ENCODE measurements around the gene FECH.

Gene FECH

GRCh38 chr18:57505231-57505630, 81.3 kb downstream of the FECH start:
- no peak for TF ChIP-seq CTCF (IDR thresholded peaks at IDR 0.05; ENCODE audit: low read depth, low read length, missing control alignments)
- in situ Hi-C loops (cut with HindIII; ENCODE audit: low sequenced_read_pairs): no loop called here
- H3K4me3 ChIP-seq (ENCODE audit: low read depth, low read length): no peak overlapping the region
- no peak for DNase-seq (ENCODE audit: low read depth)

- in situ Hi-C loops (cut with HindIII; ENCODE audit: low sequenced_read_pairs): no loop called here
- no peak for TF ChIP-seq CTCF (IDR thresholded peaks at IDR 0.05; ENCODE audit: low read depth, low read length, missing control alignments)
- H3K4me3 ChIP-seq (ENCODE audit: low read depth, low read length): no peak overlapping the region
- no peak for DNase-seq (ENCODE audit: low read depth)
These were observed 83.9 kb downstream of the FECH start for GRCh38 chr18:57502624-57503023.

- in situ Hi-C loops (cut with HindIII; ENCODE audit: low sequenced_read_pairs): no loop called here
- TF ChIP-seq CTCF (IDR thresholded peaks at IDR 0.05; ENCODE audit: low read depth, low read length, missing control alignments): no peak
- no peak overlapping the region for H3K4me3 ChIP-seq (ENCODE audit: low read depth, low read length)
- DNase-seq (ENCODE audit: low read depth): no peak
These were observed 87.7 kb downstream of the FECH start for GRCh38 chr18:57498682-57499256.

Measured in astrocyte of the cerebellum (primary cell).